Lower leg skin (tissue), 3 donors: ENCODE measurements around the gene RAB34.

ENCODE experiments used
- POLR2A ChIP-seq, 2 donors: fragments of 450-650 bp; IDR thresholded peaks; one replicate each; pipeline ENCODE4 v1.6.1; 2016 to 2017; ENCODE audit warnings: antibody characterized with exemption in 2 of 2, mild to moderate bottlenecking in 1 of 2, moderate library complexity in 1 of 2
- TF ChIP-seq, protein P1 (sequence below), 3 donors: fragments of 450-650 bp; IDR thresholded peaks; one replicate each; pipeline ENCODE4 v1.5.1; 2016; ENCODE audit warnings: antibody characterized with exemption in 3 of 3, mild to moderate bottlenecking in 3 of 3, moderate library complexity in 2 of 3

DNA sequence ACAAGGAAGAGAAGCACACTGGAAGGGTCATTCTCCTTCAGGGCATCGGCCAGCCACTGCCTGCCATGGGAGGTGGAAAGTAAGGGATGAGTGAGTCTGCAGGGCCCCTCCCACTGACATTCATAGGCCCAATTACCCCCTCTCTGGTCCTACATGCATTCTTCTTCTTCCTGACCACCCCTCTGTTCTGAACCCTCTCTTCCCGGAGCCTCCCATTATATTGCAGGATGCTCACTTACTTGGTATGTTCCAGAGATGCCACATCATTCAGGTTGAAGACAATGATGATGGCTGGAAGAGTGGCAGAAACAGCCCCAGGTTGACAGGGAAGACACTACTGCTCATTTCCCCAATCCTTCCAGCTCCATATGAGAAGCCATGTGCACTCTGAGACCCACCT is 2.5 kb downstream of the RAB34 start:
- TF ChIP-seq, protein P1, sequence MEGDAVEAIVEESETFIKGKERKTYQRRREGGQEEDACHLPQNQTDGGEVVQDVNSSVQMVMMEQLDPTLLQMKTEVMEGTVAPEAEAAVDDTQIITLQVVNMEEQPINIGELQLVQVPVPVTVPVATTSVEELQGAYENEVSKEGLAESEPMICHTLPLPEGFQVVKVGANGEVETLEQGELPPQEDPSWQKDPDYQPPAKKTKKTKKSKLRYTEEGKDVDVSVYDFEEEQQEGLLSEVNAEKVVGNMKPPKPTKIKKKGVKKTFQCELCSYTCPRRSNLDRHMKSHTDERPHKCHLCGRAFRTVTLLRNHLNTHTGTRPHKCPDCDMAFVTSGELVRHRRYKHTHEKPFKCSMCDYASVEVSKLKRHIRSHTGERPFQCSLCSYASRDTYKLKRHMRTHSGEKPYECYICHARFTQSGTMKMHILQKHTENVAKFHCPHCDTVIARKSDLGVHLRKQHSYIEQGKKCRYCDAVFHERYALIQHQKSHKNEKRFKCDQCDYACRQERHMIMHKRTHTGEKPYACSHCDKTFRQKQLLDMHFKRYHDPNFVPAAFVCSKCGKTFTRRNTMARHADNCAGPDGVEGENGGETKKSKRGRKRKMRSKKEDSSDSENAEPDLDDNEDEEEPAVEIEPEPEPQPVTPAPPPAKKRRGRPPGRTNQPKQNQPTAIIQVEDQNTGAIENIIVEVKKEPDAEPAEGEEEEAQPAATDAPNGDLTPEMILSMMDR (IDR thresholded peaks at IDR 0.05), result no peak
- TF ChIP-seq POLR2A (IDR thresholded peaks at IDR 0.05), result no peak
